ENCODE measurements around the gene GHR. TPM values are rescaled to one million over a fixed set of nuclear protein-coding genes. Genes with fewer than 3 reads are reported as not detected.

GHR gene
- total RNA-seq, 4 donors from 2014 or later, result 16.9 to 20.9 (median 20.2) TPM

DNA sequence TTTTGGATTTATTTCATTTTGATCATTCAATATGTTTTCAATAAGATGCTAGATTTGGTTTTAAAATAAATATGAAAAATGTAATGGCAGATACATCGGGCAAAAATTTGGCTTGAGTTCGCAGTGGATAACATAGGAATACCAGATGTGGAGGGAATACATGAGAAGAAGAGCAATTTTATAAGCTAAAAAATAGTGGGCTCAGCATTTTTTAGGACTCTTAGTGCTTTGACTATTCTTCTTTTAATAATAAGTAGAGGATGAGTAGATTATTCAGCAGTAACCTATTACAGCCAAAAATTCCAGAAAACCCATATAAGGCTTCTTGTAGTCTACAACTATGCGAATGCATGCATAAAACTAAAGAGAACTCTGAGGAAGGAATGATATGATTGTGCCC lies 22.8 kb upstream of the GHR start:
- Histone ChIP-seq H3K36me3 (no peaks in the 10 kb centered on the region), H3K27me3 (no peaks in the 10 kb centered on the region), H3K9me3 (no peaks in the 10 kb centered on the region), H3K4me1 (peaks cover 2% of the 10 kb centered on the region), H3K27ac (no peak overlapping the region), H3K4me3 (no peak overlapping the region)
- no peak for DNase-seq (ENCODE audit: low spot score in 2 of 2)
- TF ChIP-seq EP300 (IDR thresholded peaks at IDR 0.05) (no peak), POLR2AphosphoS5 (IDR thresholded peaks at IDR 0.05) (no peak), POLR2A (IDR thresholded peaks at IDR 0.05) (no peak)
- TF ChIP-seq, protein P1, sequence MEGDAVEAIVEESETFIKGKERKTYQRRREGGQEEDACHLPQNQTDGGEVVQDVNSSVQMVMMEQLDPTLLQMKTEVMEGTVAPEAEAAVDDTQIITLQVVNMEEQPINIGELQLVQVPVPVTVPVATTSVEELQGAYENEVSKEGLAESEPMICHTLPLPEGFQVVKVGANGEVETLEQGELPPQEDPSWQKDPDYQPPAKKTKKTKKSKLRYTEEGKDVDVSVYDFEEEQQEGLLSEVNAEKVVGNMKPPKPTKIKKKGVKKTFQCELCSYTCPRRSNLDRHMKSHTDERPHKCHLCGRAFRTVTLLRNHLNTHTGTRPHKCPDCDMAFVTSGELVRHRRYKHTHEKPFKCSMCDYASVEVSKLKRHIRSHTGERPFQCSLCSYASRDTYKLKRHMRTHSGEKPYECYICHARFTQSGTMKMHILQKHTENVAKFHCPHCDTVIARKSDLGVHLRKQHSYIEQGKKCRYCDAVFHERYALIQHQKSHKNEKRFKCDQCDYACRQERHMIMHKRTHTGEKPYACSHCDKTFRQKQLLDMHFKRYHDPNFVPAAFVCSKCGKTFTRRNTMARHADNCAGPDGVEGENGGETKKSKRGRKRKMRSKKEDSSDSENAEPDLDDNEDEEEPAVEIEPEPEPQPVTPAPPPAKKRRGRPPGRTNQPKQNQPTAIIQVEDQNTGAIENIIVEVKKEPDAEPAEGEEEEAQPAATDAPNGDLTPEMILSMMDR (IDR thresholded peaks at IDR 0.05), result no peak
- 59% methylated on average over 3 of the region's 3 CpGs for whole genome bisulfite sequencing

DNA sequence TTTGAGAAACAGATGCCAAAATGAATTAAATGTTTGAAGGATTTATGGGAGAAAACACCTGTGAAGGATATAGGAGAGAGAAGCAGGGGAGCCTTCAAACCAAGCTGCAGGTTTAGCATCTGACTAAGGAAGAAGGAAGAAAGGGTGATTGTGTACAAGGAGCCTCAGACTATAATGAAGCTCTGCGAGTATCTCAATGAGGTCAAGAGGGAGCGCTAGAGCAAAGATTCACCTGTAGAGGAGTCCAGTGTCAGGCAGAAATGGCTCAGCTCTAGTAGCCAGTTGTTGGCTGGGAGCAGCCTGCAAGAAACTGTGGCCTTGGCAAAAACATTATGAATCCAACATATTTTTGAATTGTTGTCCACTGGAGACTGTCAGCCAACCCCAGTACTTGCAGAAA lies 20.0 kb upstream of the GHR start:
- no peak overlapping the region for H3K27ac ChIP-seq
- H3K9me3 ChIP-seq, result no peaks in the 10 kb centered on the region
- peaks cover 2% of the 10 kb centered on the region for H3K4me1 ChIP-seq
- no peaks in the 10 kb centered on the region for H3K27me3 ChIP-seq
- no peak for DNase-seq (ENCODE audit: low spot score in 2 of 2)
- no peak overlapping the region for H3K4me3 ChIP-seq
- 88% methylated on average over 2 of the region's 2 CpGs for WGBS
- TF ChIP-seq POLR2AphosphoS5 (IDR thresholded peaks at IDR 0.05) (no peak), POLR2A (IDR thresholded peaks at IDR 0.05) (no peak), EP300 (IDR thresholded peaks at IDR 0.05) (no peak)
- TF ChIP-seq, protein P1 (IDR thresholded peaks at IDR 0.05), result no peak
- no peaks in the 10 kb centered on the region for H3K36me3 ChIP-seq

DNA sequence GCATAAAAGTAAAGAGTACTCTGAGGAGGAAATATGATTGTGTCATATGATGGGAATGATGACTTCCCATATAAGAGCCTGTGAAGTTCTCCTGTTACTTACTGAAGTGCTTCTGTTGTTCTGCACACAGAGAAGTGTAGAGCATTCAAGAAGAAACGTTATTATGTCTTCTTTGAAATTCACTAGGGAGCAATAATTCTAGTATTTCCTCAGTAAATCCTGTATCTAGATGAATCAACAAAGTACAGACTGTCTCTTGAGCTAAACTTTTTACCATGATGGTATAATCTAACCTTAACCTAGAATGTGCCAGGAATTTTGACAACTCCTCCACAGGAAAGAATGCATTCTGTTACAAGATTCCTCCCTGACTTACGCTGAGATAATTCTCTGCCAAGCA lies 18.9 kb upstream of the GHR start:
- WGBS, result 27% methylated on average over 2 of the region's 2 CpGs
- no peak for DNase-seq (ENCODE audit: low spot score in 2 of 2)
- Histone ChIP-seq H3K27ac (no peak overlapping the region), H3K36me3 (no peaks in the 10 kb centered on the region), H3K4me1 (peaks cover 2% of the 10 kb centered on the region), H3K27me3 (no peaks in the 10 kb centered on the region), H3K9me3 (no peaks in the 10 kb centered on the region), H3K4me3 (no peak overlapping the region)
- no peak for TF ChIP-seq EP300 (IDR thresholded peaks at IDR 0.05)
- no peak for TF ChIP-seq POLR2A (IDR thresholded peaks at IDR 0.05)
- TF ChIP-seq, protein P1 (IDR thresholded peaks at IDR 0.05), result no peak
- TF ChIP-seq POLR2AphosphoS5 (IDR thresholded peaks at IDR 0.05), result no peak

DNA sequence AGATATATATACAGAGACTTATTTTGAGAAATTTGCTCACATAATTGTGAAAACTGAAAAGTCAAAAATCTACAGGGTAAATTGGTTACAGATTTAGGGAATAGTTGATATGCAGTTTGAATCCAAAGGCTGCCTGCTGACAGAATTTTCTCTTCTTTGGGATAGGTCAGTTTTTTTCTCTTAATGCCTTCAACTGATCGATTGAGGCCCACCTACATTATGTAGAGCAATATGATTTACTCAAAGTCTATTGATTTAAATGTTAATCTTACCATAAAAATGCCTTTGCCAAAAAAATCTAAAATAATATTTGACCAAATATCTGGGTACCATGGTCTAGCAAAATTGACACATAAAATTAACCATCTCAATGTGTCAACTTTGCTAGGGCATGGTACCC lies 3.9 kb upstream of the GHR start:
- 95% methylated on average over 1 of the region's 1 CpG for WGBS
- Histone ChIP-seq H3K4me3 (no peak overlapping the region), H3K36me3 (no peaks in the 10 kb centered on the region), H3K27ac (no peak overlapping the region), H3K4me1 (peaks cover 6% of the 10 kb centered on the region), H3K9me3 (no peaks in the 10 kb centered on the region), H3K27me3 (no peaks in the 10 kb centered on the region)
- TF ChIP-seq POLR2A (IDR thresholded peaks at IDR 0.05) (no peak), POLR2AphosphoS5 (IDR thresholded peaks at IDR 0.05) (no peak), EP300 (IDR thresholded peaks at IDR 0.05) (no peak)
- TF ChIP-seq, protein P1 (IDR thresholded peaks at IDR 0.05), result no peak
- DNase-seq (ENCODE audit: low spot score in 2 of 2), result no peak

DNA sequence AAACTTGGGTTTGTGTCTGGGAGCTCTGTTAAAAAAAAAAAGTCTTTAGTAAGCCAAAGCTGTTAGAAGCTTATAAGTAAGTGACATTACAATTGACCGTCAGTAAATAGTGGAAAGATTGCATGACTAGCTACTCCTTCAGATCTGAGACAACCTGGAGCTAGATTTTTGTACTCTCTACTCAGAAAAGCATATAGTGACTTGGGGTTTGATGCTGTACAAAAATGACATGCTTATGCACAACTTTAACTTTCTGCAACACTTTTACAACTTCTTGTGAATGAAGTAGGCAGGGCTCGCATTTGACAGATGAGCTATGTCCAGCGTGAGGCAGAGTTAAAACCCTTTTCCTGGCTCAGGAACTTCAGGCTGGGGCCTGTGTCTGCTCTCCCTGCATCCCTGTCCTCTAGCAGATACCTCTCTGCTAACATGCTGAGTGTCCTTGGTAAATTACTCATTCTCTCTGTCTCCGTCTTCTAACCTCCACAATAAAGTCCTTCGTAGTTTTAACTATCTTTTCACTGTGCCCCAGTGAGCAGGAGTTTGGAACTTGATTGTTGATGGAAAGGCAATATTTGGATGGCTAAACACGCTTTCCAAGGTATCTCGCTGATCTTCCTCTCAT lies 471 bp upstream of the GHR start:
- no peaks in the 10 kb centered on the region for H3K9me3 ChIP-seq
- peak overlapping the region; percentile 85 for H3K27ac ChIP-seq
- no peaks in the 10 kb centered on the region for H3K27me3 ChIP-seq
- peak overlapping the region; percentile 73 for H3K4me3 ChIP-seq
- no peaks in the 10 kb centered on the region for H3K36me3 ChIP-seq
- TF ChIP-seq, protein P1 (IDR thresholded peaks at IDR 0.05), result no peak
- TF ChIP-seq POLR2AphosphoS5 (IDR thresholded peaks at IDR 0.05), result no peak
- TF ChIP-seq EP300 (IDR thresholded peaks at IDR 0.05), result no peak
- TF ChIP-seq POLR2A (IDR thresholded peaks at IDR 0.05), result no peak
- peaks cover 19% of the 10 kb centered on the region for H3K4me1 ChIP-seq
- WGBS, result 15% methylated on average over 7 of the region's 7 CpGs
- DNase-seq (ENCODE audit: low spot score in 2 of 2), result no peak

Measured in suprapubic skin (tissue), 4 donors.